Tibial nerve (tissue), 4 donors: ENCODE results near the gene KIRREL3. TPM values are rescaled to one million over a fixed set of nuclear protein-coding genes. Genes with fewer than 3 reads are reported as not detected.
A peak's percentile ranks its signal among the peaks of the same experiment; 100 is the strongest.

Experiments used
- DNase-seq, 2 donors: peaks; one replicate each; pipeline ENCODE4 v3.0.0-alpha.2; 2019; ENCODE audit warnings: low spot score in 2 of 2
- H3K27ac ChIP-seq, 4 donors: fragments of 200-600 bp; sonication (generic) in 3 of 4; one replicate each; pipeline ENCODE4 v1.5.1; 2017 to 2019; ENCODE audit warnings: mild to moderate bottlenecking in 1 of 4
- H3K27me3 ChIP-seq, 2 donors: fragments of 200-600 bp; sonication (generic) in 1 of 2; one replicate each; pipeline versions ENCODE4 v1.5.1 to v1.6.0; 2017 to 2019
- H3K36me3 ChIP-seq, 3 donors: fragments of 200-600 bp; sonication (generic); one replicate each; pipeline ENCODE4 v1.5.1; 2018 to 2019
- H3K4me1 ChIP-seq, 4 donors: fragments of 200-600 bp; sonication (generic) in 3 of 4; one replicate each; pipeline ENCODE4 v1.5.1; 2017 to 2019
- H3K4me3 ChIP-seq, 4 donors: fragments of 200-600 bp; sonication (generic) in 3 of 4; one replicate each; pipeline ENCODE4 v1.5.1; 2017 to 2019; ENCODE audit warnings: mild to moderate bottlenecking in 1 of 4, moderate library complexity in 1 of 4
- H3K9me3 ChIP-seq, 4 donors: fragments of 200-600 bp; sonication (generic) in 3 of 4; one replicate each; pipeline ENCODE4 v1.5.1; 2017 to 2019
- EP300 ChIP-seq, 2 donors: sonication (generic); formaldehyde crosslinking; IDR thresholded peaks; one replicate each; pipeline ENCODE4 v1.6.1; 2017; ENCODE audit warnings: antibody characterized with exemption in 2 of 2, mild to moderate bottlenecking in 1 of 2
- POLR2A ChIP-seq, 2 donors: fragments of 450-650 bp; IDR thresholded peaks; one replicate each; pipeline ENCODE4 v1.6.1; 2017; ENCODE audit warnings: antibody characterized with exemption in 2 of 2, mild to moderate bottlenecking in 2 of 2, moderate library complexity in 2 of 2
- WGBS, 2 donors: methylation state at CpG; one replicate each; pipeline ENCODE4 v1.1.5; 2018; 5-methylcytosine and 5-hydroxymethylcytosine counted together
- total RNA-seq, 4 donors: library from RNA; depleted of rRNA; stranded (reverse); fragments of >200 nt; gene quantifications; one replicate each; pipeline ENCODE4 v1.1.0, GENCODE V29; 2016
- TF ChIP-seq, protein P1 (sequence below), 5 experiments: fragments of 200-600 bp in 3 of 5; fragments of 450-650 bp in 2 of 5; sonication (generic) in 3 of 5; IDR thresholded peaks; one replicate each; pipeline ENCODE4 v1.5.1; 2016 to 2019; ENCODE audit warnings: antibody characterized with exemption in 5 of 5, mild to moderate bottlenecking in 3 of 5, moderate library complexity in 2 of 5

KIRREL3 gene
- total RNA-seq, 4 donors from 2014 or later = not detected

- DNase-seq = no peak
- H3K4me1 ChIP-seq = no peaks in the 10 kb centered on the region
- no peaks in the 10 kb centered on the region for H3K27me3 ChIP-seq
- no peak overlapping the region for H3K4me3 ChIP-seq
- H3K9me3 ChIP-seq = no peaks in the 10 kb centered on the region
- H3K27ac ChIP-seq = peak overlapping the region in 1 of 4 donors; percentile 26
- TF ChIP-seq EP300 (IDR thresholded peaks at IDR 0.05) = no peak
- no peak for TF ChIP-seq POLR2A (IDR thresholded peaks at IDR 0.05)
- TF ChIP-seq, protein P1, sequence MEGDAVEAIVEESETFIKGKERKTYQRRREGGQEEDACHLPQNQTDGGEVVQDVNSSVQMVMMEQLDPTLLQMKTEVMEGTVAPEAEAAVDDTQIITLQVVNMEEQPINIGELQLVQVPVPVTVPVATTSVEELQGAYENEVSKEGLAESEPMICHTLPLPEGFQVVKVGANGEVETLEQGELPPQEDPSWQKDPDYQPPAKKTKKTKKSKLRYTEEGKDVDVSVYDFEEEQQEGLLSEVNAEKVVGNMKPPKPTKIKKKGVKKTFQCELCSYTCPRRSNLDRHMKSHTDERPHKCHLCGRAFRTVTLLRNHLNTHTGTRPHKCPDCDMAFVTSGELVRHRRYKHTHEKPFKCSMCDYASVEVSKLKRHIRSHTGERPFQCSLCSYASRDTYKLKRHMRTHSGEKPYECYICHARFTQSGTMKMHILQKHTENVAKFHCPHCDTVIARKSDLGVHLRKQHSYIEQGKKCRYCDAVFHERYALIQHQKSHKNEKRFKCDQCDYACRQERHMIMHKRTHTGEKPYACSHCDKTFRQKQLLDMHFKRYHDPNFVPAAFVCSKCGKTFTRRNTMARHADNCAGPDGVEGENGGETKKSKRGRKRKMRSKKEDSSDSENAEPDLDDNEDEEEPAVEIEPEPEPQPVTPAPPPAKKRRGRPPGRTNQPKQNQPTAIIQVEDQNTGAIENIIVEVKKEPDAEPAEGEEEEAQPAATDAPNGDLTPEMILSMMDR (IDR thresholded peaks at IDR 0.05) = no peak
- no peaks in the 10 kb centered on the region for H3K36me3 ChIP-seq
- WGBS, 2 donors = 55 to 60% methylated on average over 9 of the region's 9 CpGs
These were observed 299.6 kb downstream of the KIRREL3 start for GRCh38 chr11:126700768-126701519.

DNA sequence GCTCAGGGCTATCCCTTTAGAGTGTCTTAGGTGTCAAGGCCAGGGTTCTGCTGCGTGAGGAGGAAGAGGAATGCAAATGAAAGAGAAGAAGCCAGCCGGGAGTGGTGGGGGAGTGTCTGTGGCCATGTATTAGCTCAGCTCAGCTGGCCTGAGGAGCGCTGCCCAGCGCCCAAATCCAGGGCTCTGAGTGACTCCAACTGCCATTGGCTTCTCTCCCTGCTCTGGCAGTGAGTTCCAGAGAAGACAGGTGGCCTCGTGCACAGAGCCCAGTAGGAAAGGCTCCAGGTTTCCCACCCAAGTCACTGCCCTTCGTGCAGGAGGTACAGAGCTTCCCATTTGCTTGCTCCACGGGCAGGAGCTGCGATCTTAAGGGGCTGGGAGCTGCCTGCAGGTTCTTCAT is 302.0 kb downstream of the KIRREL3 start:
- WGBS, 2 donors = 69 to 70% methylated on average over 7 to 8 of the region's 8 CpGs
- no peaks in the 10 kb centered on the region for H3K4me1 ChIP-seq
- H3K9me3 ChIP-seq = no peaks in the 10 kb centered on the region
- H3K27me3 ChIP-seq = no peaks in the 10 kb centered on the region
- TF ChIP-seq EP300 (IDR thresholded peaks at IDR 0.05) (no peak), POLR2A (IDR thresholded peaks at IDR 0.05) (no peak)
- TF ChIP-seq, protein P1 (IDR thresholded peaks at IDR 0.05) = no peak
- DNase-seq = no peak
- no peak overlapping the region for H3K4me3 ChIP-seq
- no peaks in the 10 kb centered on the region for H3K36me3 ChIP-seq
- H3K27ac ChIP-seq = no peak overlapping the region

DNA sequence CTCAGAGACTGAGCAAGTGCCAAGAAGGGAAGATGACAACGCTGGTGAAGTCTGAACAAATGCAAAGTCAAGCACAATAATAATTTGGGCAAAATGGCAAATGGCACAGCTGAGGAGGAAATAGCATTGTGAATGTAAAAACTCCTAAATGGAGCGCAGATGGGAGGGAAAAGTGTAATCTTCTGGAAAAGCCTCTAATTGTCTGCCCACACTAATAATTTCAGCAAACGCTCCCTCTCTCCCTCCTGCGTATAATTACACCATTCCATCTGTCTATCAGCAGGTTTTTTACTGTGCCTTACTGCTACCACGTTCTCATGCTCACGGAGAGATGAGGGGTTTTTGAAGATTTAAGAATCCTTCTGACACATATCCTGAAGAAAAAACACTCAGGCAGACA is 302.6 kb downstream of the KIRREL3 start:
- no peak overlapping the region for H3K4me3 ChIP-seq
- no peaks in the 10 kb centered on the region for H3K27me3 ChIP-seq
- no peak for TF ChIP-seq POLR2A (IDR thresholded peaks at IDR 0.05)
- no peak for TF ChIP-seq EP300 (IDR thresholded peaks at IDR 0.05)
- TF ChIP-seq, protein P1 (IDR thresholded peaks at IDR 0.05) = no peak
- no peak for DNase-seq
- no peaks in the 10 kb centered on the region for H3K36me3 ChIP-seq
- H3K9me3 ChIP-seq = peaks cover 0 to 2% (median 0%) of the 10 kb centered on the region in 4 donors
- H3K4me1 ChIP-seq = no peaks in the 10 kb centered on the region
- H3K27ac ChIP-seq = no peak overlapping the region
- WGBS, 2 donors = 76 to 78% methylated on average over 6 of the region's 6 CpGs

DNA sequence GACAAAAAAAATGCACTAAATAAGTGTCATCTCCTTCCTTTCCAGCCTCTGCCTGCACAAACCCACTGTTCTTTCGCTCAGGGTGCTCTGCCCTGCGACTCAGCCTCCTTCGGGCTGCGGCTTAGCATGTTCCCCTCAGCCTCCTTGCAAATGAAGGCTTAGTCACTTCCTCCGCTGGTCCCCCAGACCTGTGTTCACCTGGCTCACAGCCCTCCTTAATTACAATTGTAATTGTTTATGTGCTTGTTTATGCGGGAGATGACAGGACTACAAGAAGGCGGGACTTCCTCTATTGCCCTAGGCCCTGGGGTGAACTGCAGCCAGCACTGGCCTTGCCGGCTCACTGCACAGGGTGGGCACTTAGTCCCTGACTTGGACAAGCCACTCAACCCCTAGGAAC is 303.6 kb downstream of the KIRREL3 start:
- no peaks in the 10 kb centered on the region for H3K36me3 ChIP-seq
- TF ChIP-seq, protein P1 (IDR thresholded peaks at IDR 0.05) = no peak
- no peak for TF ChIP-seq EP300 (IDR thresholded peaks at IDR 0.05)
- TF ChIP-seq POLR2A (IDR thresholded peaks at IDR 0.05) = no peak
- H3K4me3 ChIP-seq = no peak overlapping the region
- no peaks in the 10 kb centered on the region for H3K4me1 ChIP-seq
- 91 to 93% methylated on average over 8 of the region's 8 CpGs for WGBS, 2 donors
- H3K9me3 ChIP-seq = peaks cover 0 to 6% (median 0%) of the 10 kb centered on the region in 4 donors
- no peak overlapping the region for H3K27ac ChIP-seq
- no peak for DNase-seq
- no peaks in the 10 kb centered on the region for H3K27me3 ChIP-seq

DNA sequence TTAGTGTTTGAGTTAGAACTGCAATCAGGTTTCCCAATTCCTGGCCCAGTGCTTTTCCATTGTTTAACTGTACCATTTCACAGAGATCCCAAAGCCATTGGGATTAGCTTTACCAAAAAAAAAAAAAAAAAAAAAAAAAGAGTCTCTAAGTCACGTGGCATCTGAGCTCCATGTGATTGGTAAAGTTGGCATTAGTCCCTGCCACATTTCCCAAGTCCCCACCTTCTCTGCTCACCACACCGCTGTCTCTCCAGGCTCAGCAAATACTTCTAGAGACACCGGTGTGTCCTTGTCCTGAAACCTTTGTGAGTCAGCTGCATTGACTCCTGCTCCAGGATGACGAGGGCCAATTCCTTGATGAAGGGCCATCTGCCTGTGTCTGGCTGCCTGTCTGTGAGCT is 305.3 kb downstream of the KIRREL3 start:
- H3K4me3 ChIP-seq = no peak overlapping the region
- H3K4me1 ChIP-seq = no peaks in the 10 kb centered on the region
- no peak for TF ChIP-seq EP300 (IDR thresholded peaks at IDR 0.05)
- TF ChIP-seq, protein P1 (IDR thresholded peaks at IDR 0.05) = no peak
- no peak for TF ChIP-seq POLR2A (IDR thresholded peaks at IDR 0.05)
- no peak for DNase-seq
- peaks cover 0 to 6% (median 0%) of the 10 kb centered on the region in 4 donors for H3K9me3 ChIP-seq
- 69 to 71% methylated on average over 4 of the region's 4 CpGs for WGBS, 2 donors
- H3K36me3 ChIP-seq = no peaks in the 10 kb centered on the region
- H3K27ac ChIP-seq = no peak overlapping the region
- H3K27me3 ChIP-seq = no peaks in the 10 kb centered on the region
